BLaER1 (cell line): ENCODE results near the gene GALR3.

Source experiments
- H3K27ac ChIP-seq: shearing (Covaris generic); formaldehyde crosslinking; 2 replicates; pipeline ENCODE4 v1.8.1; 2022
- H3K27me3 ChIP-seq: shearing (Covaris generic); formaldehyde crosslinking; 2 replicates; pipeline ENCODE4 v1.8.1; 2022
- H3K36me3 ChIP-seq: shearing (Covaris generic); formaldehyde crosslinking; 2 replicates; pipeline ENCODE4 v1.8.1; 2022
- H3K4me1 ChIP-seq: shearing (Covaris generic); formaldehyde crosslinking; 2 replicates; pipeline ENCODE4 v1.8.1; 2022
- H3K4me2 ChIP-seq: shearing (Covaris generic); formaldehyde crosslinking; 2 replicates; pipeline ENCODE4 v1.8.1; 2022
- H3K4me3 ChIP-seq: shearing (Covaris generic); formaldehyde crosslinking; 2 replicates; pipeline ENCODE4 v1.8.1; 2022
- H3K9ac ChIP-seq: shearing (Covaris generic); formaldehyde crosslinking; 2 replicates; pipeline ENCODE4 v1.8.1; 2022
- H3K9me3 ChIP-seq: shearing (Covaris generic); formaldehyde crosslinking; 2 replicates; pipeline ENCODE4 v1.8.1; 2022
- H4K20me1 ChIP-seq: shearing (Covaris generic); formaldehyde crosslinking; 2 replicates; pipeline ENCODE4 v1.8.1; 2022
- Cebpa-rat ChIP-seq: shearing (Covaris generic); IDR thresholded peaks from 2 replicates; pipeline ENCODE4 v1.8.1; 2022

Gene GALR3

GRCh38 chr22:37803195-37803638, 20.0 kb upstream of the GALR3 start:
- Histone ChIP-seq H3K4me3 (peak overlapping the region; percentile 74), H4K20me1 (peaks cover 34% of the 10 kb centered on the region), H3K9me3 (peaks cover 8% of the 10 kb centered on the region; the same call in 1 of the 2 replicates), H3K27ac (no peak overlapping the region), H3K4me1 (peaks cover 30% of the 10 kb centered on the region), H3K36me3 (no peaks in the 10 kb centered on the region), H3K27me3 (peaks cover 71% of the 10 kb centered on the region), H3K9ac (no peak overlapping the region), H3K4me2 (peak overlapping the region; percentile 96)
- no peak for TF ChIP-seq Cebpa-rat

GRCh38 chr22:37803639-37804351, 19.4 kb upstream of the GALR3 start:
- H3K27ac ChIP-seq: no peak overlapping the region
- no peak overlapping the region for H3K9ac ChIP-seq
- H3K36me3 ChIP-seq: no peaks in the 10 kb centered on the region
- H3K4me2 ChIP-seq: no peak overlapping the region
- H4K20me1 ChIP-seq: peaks cover 37% of the 10 kb centered on the region
- H3K4me3 ChIP-seq: no peak overlapping the region
- TF ChIP-seq Cebpa-rat: no peak
- H3K4me1 ChIP-seq: peaks cover 34% of the 10 kb centered on the region
- peaks cover 76% of the 10 kb centered on the region for H3K27me3 ChIP-seq
- peaks cover 8% of the 10 kb centered on the region; the same call in 1 of the 2 replicates for H3K9me3 ChIP-seq

- TF ChIP-seq Cebpa-rat: no peak
- peaks cover 43% of the 10 kb centered on the region for H4K20me1 ChIP-seq
- no peak overlapping the region for H3K4me3 ChIP-seq
- no peak overlapping the region for H3K27ac ChIP-seq
- H3K9me3 ChIP-seq: peaks cover 8% of the 10 kb centered on the region; the same call in 1 of the 2 replicates
- no peak overlapping the region for H3K9ac ChIP-seq
- peaks cover 83% of the 10 kb centered on the region for H3K27me3 ChIP-seq
- no peak overlapping the region for H3K4me2 ChIP-seq
- H3K36me3 ChIP-seq: no peaks in the 10 kb centered on the region
- peaks cover 34% of the 10 kb centered on the region for H3K4me1 ChIP-seq
Measured at GRCh38 chr22:37804352-37804880, 18.8 kb upstream of the GALR3 start.

GRCh38 chr22:37804881-37805809, 18.0 kb upstream of the GALR3 start:
- Histone ChIP-seq H4K20me1 (peaks cover 43% of the 10 kb centered on the region), H3K4me2 (no peak overlapping the region), H3K27ac (no peak overlapping the region), H3K36me3 (no peaks in the 10 kb centered on the region), H3K9me3 (peaks cover 8% of the 10 kb centered on the region; the same call in 1 of the 2 replicates), H3K9ac (no peak overlapping the region), H3K27me3 (peaks cover 89% of the 10 kb centered on the region), H3K4me3 (no peak overlapping the region), H3K4me1 (peaks cover 34% of the 10 kb centered on the region)
- no peak for TF ChIP-seq Cebpa-rat

- peaks cover 90% of the 10 kb centered on the region for H3K27me3 ChIP-seq
- no peak for TF ChIP-seq Cebpa-rat
- H3K4me3 ChIP-seq: no peak overlapping the region
- no peak overlapping the region for H3K9ac ChIP-seq
- H3K4me2 ChIP-seq: no peak overlapping the region
- H3K9me3 ChIP-seq: peaks cover 8% of the 10 kb centered on the region; the same call in 1 of the 2 replicates
- H3K27ac ChIP-seq: no peak overlapping the region
- H3K4me1 ChIP-seq: peaks cover 34% of the 10 kb centered on the region
- H4K20me1 ChIP-seq: peaks cover 43% of the 10 kb centered on the region
- H3K36me3 ChIP-seq: no peaks in the 10 kb centered on the region
Measured at GRCh38 chr22:37805810-37806277, 17.3 kb upstream of the GALR3 start.

- H4K20me1 ChIP-seq: peaks cover 43% of the 10 kb centered on the region
- H3K27me3 ChIP-seq: peaks cover 87% of the 10 kb centered on the region
- H3K36me3 ChIP-seq: no peaks in the 10 kb centered on the region
- H3K4me1 ChIP-seq: peaks cover 34% of the 10 kb centered on the region
- no peak for TF ChIP-seq Cebpa-rat
- H3K27ac ChIP-seq: no peak overlapping the region
- no peak overlapping the region for H3K9ac ChIP-seq
- peak overlapping the region; percentile 98 for H3K4me2 ChIP-seq
- 0 out of 2 replicates have a peak overlapping the region, but pooled peaks have one; percentile 9 for H3K4me3 ChIP-seq
- peaks cover 8% of the 10 kb centered on the region; the same call in 1 of the 2 replicates for H3K9me3 ChIP-seq
Measured at GRCh38 chr22:37806409-37807333, 16.5 kb upstream of the GALR3 start.

GRCh38 chr22:37807410-37808293, 15.5 kb upstream of the GALR3 start, which contains the start of gene GCAT:
Gene GCAT (plus strand): TSS chr22:37807934. CDS start chr22:37807968, 34 bp downstream.
- peaks cover 26% of the 10 kb centered on the region for H3K4me1 ChIP-seq
- peaks cover 43% of the 10 kb centered on the region for H4K20me1 ChIP-seq
- H3K27ac ChIP-seq: no peak within 1 kb of the TSS
- H3K4me2 ChIP-seq: peak within 1 kb of the TSS; percentile 98
- H3K4me3 ChIP-seq: peak within 1 kb of the TSS; percentile 71
- no peak for TF ChIP-seq Cebpa-rat
- peaks cover 8% of the 10 kb centered on the region; the same call in 1 of the 2 replicates for H3K9me3 ChIP-seq
- H3K9ac ChIP-seq: peak within 1 kb of the TSS; percentile 58
- peaks cover 77% of the 10 kb centered on the region for H3K27me3 ChIP-seq
- no peaks in the 10 kb centered on the region for H3K36me3 ChIP-seq

GRCh38 chr22:37808294-37808657, 14.9 kb upstream of the GALR3 start:
- peak overlapping the region; percentile 58 for H3K9ac ChIP-seq
- H4K20me1 ChIP-seq: peaks cover 41% of the 10 kb centered on the region
- H3K36me3 ChIP-seq: peaks cover 3% of the 10 kb centered on the region; the same call in 1 of the 2 replicates
- peak overlapping the region; percentile 71 for H3K4me3 ChIP-seq
- H3K9me3 ChIP-seq: peaks cover 8% of the 10 kb centered on the region; the same call in 1 of the 2 replicates
- peaks cover 20% of the 10 kb centered on the region for H3K4me1 ChIP-seq
- no peak for TF ChIP-seq Cebpa-rat
- H3K4me2 ChIP-seq: peak overlapping the region; percentile 98
- peaks cover 71% of the 10 kb centered on the region for H3K27me3 ChIP-seq
- H3K27ac ChIP-seq: no peak overlapping the region
